ENCODE data around the gene OR2AT4.
A peak's percentile ranks its signal among the peaks of the same experiment; 100 is the strongest.

DNA sequence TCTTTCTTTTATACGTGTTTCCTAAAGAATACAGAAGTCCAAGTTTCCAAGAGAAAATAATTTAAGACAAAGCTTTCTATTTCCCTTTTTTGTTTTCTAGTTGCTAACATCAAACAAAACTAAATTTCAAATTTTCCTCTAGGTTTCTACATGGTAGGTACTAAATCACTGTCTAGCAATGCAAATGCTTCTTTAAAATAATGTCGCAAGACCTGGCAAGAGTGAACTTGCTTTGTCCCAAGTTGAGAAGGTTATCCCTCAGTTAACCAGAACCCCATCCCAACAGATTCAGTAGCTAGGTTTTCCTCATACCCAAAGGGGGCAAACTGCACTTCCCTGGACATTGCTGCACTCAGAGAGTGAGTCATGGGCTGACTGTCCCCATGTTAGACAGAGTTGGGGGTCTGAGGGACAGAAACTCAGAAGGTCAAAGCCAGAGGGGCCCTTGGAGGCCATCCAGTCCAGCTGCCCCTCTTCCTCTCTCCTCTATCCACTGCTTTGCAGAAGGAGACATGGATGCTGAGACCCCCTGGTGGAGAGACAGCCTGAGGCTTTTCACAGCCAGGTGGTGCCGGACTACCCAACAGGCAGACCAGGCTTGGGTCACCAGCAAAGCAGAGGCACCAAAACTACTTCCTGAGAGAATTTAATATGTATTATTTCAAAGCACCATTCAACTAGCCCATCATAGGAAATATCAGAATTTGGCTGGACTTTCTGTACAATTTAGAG, 23.1 kb downstream of the OR2AT4 start:
- TF ChIP-seq JUND (IDR thresholded peaks at IDR 0.05; ENCODE audit: low read length): no peak
- no peak for TF ChIP-seq SIRT6 (IDR thresholded peaks at IDR 0.05; ENCODE audit: low read length)
- no peak for TF ChIP-seq CHD2 (IDR thresholded peaks at IDR 0.05; ENCODE audit: low read length)
- TF ChIP-seq POU5F1 (IDR thresholded peaks at IDR 0.05; ENCODE audit: low read depth, low read length): no peak
- no peak for TF ChIP-seq SIN3A (conservative IDR thresholded peaks at IDR 0.05 in 1 of 2, IDR thresholded peaks at IDR 0.05 in 1 of 2; ENCODE audit: low read depth in 1 of 2, low read length in 2 of 2)
- TF ChIP-seq, protein P1, sequence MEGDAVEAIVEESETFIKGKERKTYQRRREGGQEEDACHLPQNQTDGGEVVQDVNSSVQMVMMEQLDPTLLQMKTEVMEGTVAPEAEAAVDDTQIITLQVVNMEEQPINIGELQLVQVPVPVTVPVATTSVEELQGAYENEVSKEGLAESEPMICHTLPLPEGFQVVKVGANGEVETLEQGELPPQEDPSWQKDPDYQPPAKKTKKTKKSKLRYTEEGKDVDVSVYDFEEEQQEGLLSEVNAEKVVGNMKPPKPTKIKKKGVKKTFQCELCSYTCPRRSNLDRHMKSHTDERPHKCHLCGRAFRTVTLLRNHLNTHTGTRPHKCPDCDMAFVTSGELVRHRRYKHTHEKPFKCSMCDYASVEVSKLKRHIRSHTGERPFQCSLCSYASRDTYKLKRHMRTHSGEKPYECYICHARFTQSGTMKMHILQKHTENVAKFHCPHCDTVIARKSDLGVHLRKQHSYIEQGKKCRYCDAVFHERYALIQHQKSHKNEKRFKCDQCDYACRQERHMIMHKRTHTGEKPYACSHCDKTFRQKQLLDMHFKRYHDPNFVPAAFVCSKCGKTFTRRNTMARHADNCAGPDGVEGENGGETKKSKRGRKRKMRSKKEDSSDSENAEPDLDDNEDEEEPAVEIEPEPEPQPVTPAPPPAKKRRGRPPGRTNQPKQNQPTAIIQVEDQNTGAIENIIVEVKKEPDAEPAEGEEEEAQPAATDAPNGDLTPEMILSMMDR (IDR thresholded peaks at IDR 0.05; ENCODE audit: control extremely low read depth in 1 of 3, insufficient read depth in 1 of 3, low read depth in 1 of 3, low read length in 3 of 3): peak in 2 of 3 experiments; percentile 23 to 47; a peak in 3 of 4 replicates
- TF ChIP-seq SP2 (IDR thresholded peaks at IDR 0.05; ENCODE audit: low read length): no peak
- TF ChIP-seq RAD21 (IDR thresholded peaks at IDR 0.05 in 1 of 2, conservative IDR thresholded peaks at IDR 0.05 in 1 of 2; ENCODE audit: low read depth in 2 of 2, low read length in 2 of 2): peak in 1 of 2 experiments; percentile 26; a peak in 1 of 4 replicates
- TF ChIP-seq RXRA (IDR thresholded peaks at IDR 0.05; ENCODE audit: insufficient read depth, low read depth, low read length): no peak
- TF ChIP-seq CREB1 (IDR thresholded peaks at IDR 0.05): no peak
- TF ChIP-seq EZH2 (IDR thresholded peaks at IDR 0.05; ENCODE audit: low read depth, low read length, severe bottlenecking): no peak
- no peak for TF ChIP-seq TAF1 (IDR thresholded peaks at IDR 0.05; ENCODE audit: low read depth, low read length)
